Measurements from ENCODE around the gene ANKS1A.
"Not testable (repeated sequence)": the region's sequence is repeated elsewhere in the genome, so short reads cannot be mapped to it uniquely, and the experiment has no call there.

ANKS1A gene

GRCh38 chr6:34888874-34889555 lies at the start of gene ANKS1A:
Gene ANKS1A (plus strand): TSS chr6:34889255. CDS start chr6:34889403, 148 bp downstream.
- peak; percentile 77 for DNase-seq (ENCODE audit: low read depth, low spot score)

- no peak for DNase-seq (ENCODE audit: low read depth, low spot score)
Measured at GRCh38 chr6:34839666-34840352, 49.2 kb upstream of the ANKS1A start.

GRCh38 chr6:34849066-34849465 lies 40.0 kb upstream of the ANKS1A start:
- DNase-seq (ENCODE audit: low read depth, low spot score), result not testable (repeated sequence)

- DNase-seq (ENCODE audit: low read depth, low spot score), result no peak
Measured at GRCh38 chr6:34851361-34851760, 37.7 kb upstream of the ANKS1A start.

- DNase-seq (ENCODE audit: low read depth, low spot score), result no peak
Measured at GRCh38 chr6:34852406-34853085, 36.5 kb upstream of the ANKS1A start.

GRCh38 chr6:34855463-34855862 lies 33.6 kb upstream of the ANKS1A start:
- no peak for DNase-seq (ENCODE audit: low read depth, low spot score)

- no peak for DNase-seq (ENCODE audit: low read depth, low spot score)
Measured at GRCh38 chr6:34858681-34859080, 30.4 kb upstream of the ANKS1A start.

- no peak for DNase-seq (ENCODE audit: low read depth, low spot score)
Measured at GRCh38 chr6:34859951-34860350, 29.1 kb upstream of the ANKS1A start.

GRCh38 chr6:34860776-34861175 lies 28.3 kb upstream of the ANKS1A start:
- DNase-seq (ENCODE audit: low read depth, low spot score), result no peak

- DNase-seq (ENCODE audit: low read depth, low spot score), result no peak
Measured at GRCh38 chr6:34864007-34864406, 25.0 kb upstream of the ANKS1A start.

GRCh38 chr6:34865107-34865506 lies 23.9 kb upstream of the ANKS1A start:
- DNase-seq (ENCODE audit: low read depth, low spot score), result no peak

- no peak for DNase-seq (ENCODE audit: low read depth, low spot score)
Measured at GRCh38 chr6:34866509-34866908, 22.5 kb upstream of the ANKS1A start.

GRCh38 chr6:34867484-34867883 lies 21.6 kb upstream of the ANKS1A start:
- DNase-seq (ENCODE audit: low read depth, low spot score), result no peak

- no peak for DNase-seq (ENCODE audit: low read depth, low spot score)
Measured at GRCh38 chr6:34871853-34872252, 17.2 kb upstream of the ANKS1A start.

GRCh38 chr6:34872332-34872731 lies 16.7 kb upstream of the ANKS1A start:
- no peak for DNase-seq (ENCODE audit: low read depth, low spot score)

- no peak for DNase-seq (ENCODE audit: low read depth, low spot score)
Measured at GRCh38 chr6:34875292-34876213, 13.5 kb upstream of the ANKS1A start.

- DNase-seq (ENCODE audit: low read depth, low spot score), result no peak
Measured at GRCh38 chr6:34876472-34876871, 12.6 kb upstream of the ANKS1A start.

GRCh38 chr6:34877259-34877658 lies 11.8 kb upstream of the ANKS1A start:
- no peak for DNase-seq (ENCODE audit: low read depth, low spot score)

- no peak for DNase-seq (ENCODE audit: low read depth, low spot score)
Measured at GRCh38 chr6:34877869-34878485, 11.1 kb upstream of the ANKS1A start.

- DNase-seq (ENCODE audit: low read depth, low spot score), result not testable (repeated sequence)
Measured at GRCh38 chr6:34884073-34884472, 5.0 kb upstream of the ANKS1A start.

GRCh38 chr6:34884996-34885395 lies 4.1 kb upstream of the ANKS1A start:
- DNase-seq (ENCODE audit: low read depth, low spot score), result no peak
